Activated CD4-positive, alpha-beta T cell treated with anti-CD3 and anti-CD28 coated beads, Interleukin-2, amount 10 ng/mL, durations not matched to agents 7 days and 5 days (primary cell): Measurements from ENCODE around the gene TSPAN14. TPM values are rescaled to one million over a fixed set of nuclear protein-coding genes. Genes with fewer than 3 reads are reported as not detected.
A peak's percentile ranks its signal among the peaks of the same experiment; 100 is the strongest.
"Not testable (repeated sequence)": the region's sequence is repeated elsewhere in the genome, so short reads cannot be mapped to it uniquely, and the experiment has no call there.

Experiments used
- CTCF ChIA-PET: fragments of 350-600 bp; sonication (Branson Sonifier 250); formaldehyde crosslinking; loops from one replicate; lab custom pipeline; 2021; ENCODE audit warnings: antibody characterized with exemption; lab: Charles Lee
- POLR2A ChIA-PET: fragments of 350-600 bp; sonication (Branson Sonifier 250); formaldehyde crosslinking; loops from one replicate; lab custom pipeline; 2021; ENCODE audit warnings: antibody characterized with exemption; lab: Charles Lee
- DNase-seq: peaks from one replicate; pipeline ENCODE4 v3.0.0-alpha.2; 2020
- H3K27ac Mint-ChIP-seq: one replicate; pipeline ENCODE4 v1.8.0; 2021; ENCODE audit warnings: mild to moderate bottlenecking, moderate library complexity, mixed read lengths
- H3K27me3 Mint-ChIP-seq: one replicate; pipeline ENCODE4 v1.8.0; 2021; ENCODE audit warnings: mixed read lengths
- H3K36me3 Mint-ChIP-seq: one replicate; pipeline ENCODE4 v1.8.0; 2021; ENCODE audit warnings: low read depth, mixed read lengths
- H3K4me1 Mint-ChIP-seq: one replicate; pipeline ENCODE4 v1.8.0; 2021; ENCODE audit warnings: mixed read lengths
- H3K4me3 Mint-ChIP-seq: one replicate; pipeline ENCODE4 v1.8.0; 2021; ENCODE audit warnings: mild to moderate bottlenecking, moderate library complexity, mixed read lengths
- H3K9me3 Mint-ChIP-seq: one replicate; pipeline ENCODE4 v1.8.0; 2021; ENCODE audit warnings: mixed read lengths
- total RNA-seq, 2 experiments: library from RNA; stranded (reverse); gene quantifications; one replicate each; pipeline ENCODE4 v1.2.3, GENCODE V29; 2021

TSPAN14 gene
- total RNA-seq, 2 experiments from 2014 or later: 127 to 143 TPM

GRCh38 chr10:80480373-80480772 lies 26.3 kb downstream of the TSPAN14 start:
- CTCF ChIA-PET: interaction anchor here (1.0 kb wide), 1 partner anchor 75 kb away, joined by 3 read pairs; no protein-coding TSS in a partner anchor
- peaks cover 77% of the 10 kb centered on the region for H3K36me3 Mint-ChIP-seq
- H3K27me3 Mint-ChIP-seq, POLR2A ChIA-PET, H3K4me3 Mint-ChIP-seq, H3K27ac Mint-ChIP-seq, DNase-seq: not testable (repeated sequence)
- peaks cover 70% of the 10 kb centered on the region for H3K4me1 Mint-ChIP-seq
- H3K9me3 Mint-ChIP-seq: peaks cover 13% of the 10 kb centered on the region

- CTCF ChIA-PET: interaction anchor here (1.0 kb wide), 1 partner anchor 75 kb away, joined by 3 read pairs; no protein-coding TSS in a partner anchor
- Mint-ChIP-seq H3K27me3 (no peaks in the 10 kb centered on the region), H3K4me1 (peaks cover 72% of the 10 kb centered on the region), H3K4me3 (no peak overlapping the region), H3K27ac (no peak overlapping the region), H3K36me3 (peaks cover 79% of the 10 kb centered on the region), H3K9me3 (peaks cover 13% of the 10 kb centered on the region)
- POLR2A ChIA-PET: interaction anchor here (0.6 kb wide), 1 partner anchor 933 kb away, joined by 3 read pairs; no protein-coding TSS in a partner anchor
- no peak for DNase-seq
Measured at GRCh38 chr10:80480852-80481251, 26.7 kb downstream of the TSPAN14 start.

GRCh38 chr10:80484243-80484642 lies 30.1 kb downstream of the TSPAN14 start:
- Mint-ChIP-seq H3K36me3 (peaks cover 78% of the 10 kb centered on the region), H3K4me3 (peak overlapping the region; percentile 64), H3K4me1 (peaks cover 86% of the 10 kb centered on the region), H3K27me3 (no peaks in the 10 kb centered on the region), H3K9me3 (no peaks in the 10 kb centered on the region), H3K27ac (peak overlapping the region; percentile 89)
- DNase-seq: no peak
- ChIA-PET CTCF (interaction anchor here (0.6 to 7.9 kb wide), 7 partner anchors 8 to 1579 kb away, joined by 3 to 58 read pairs (median 4); no protein-coding TSS in a partner anchor), POLR2A (no interaction called here)

GRCh38 chr10:80484676-80485075 lies 30.6 kb downstream of the TSPAN14 start:
- no peaks in the 10 kb centered on the region for H3K27me3 Mint-ChIP-seq
- H3K4me1 Mint-ChIP-seq: peaks cover 90% of the 10 kb centered on the region
- peak overlapping the region; percentile 89 for H3K27ac Mint-ChIP-seq
- no peaks in the 10 kb centered on the region for H3K9me3 Mint-ChIP-seq
- CTCF ChIA-PET: interaction anchor here (0.6 to 7.9 kb wide), 8 partner anchors 8 to 77 kb away, joined by 3 to 58 read pairs (median 10); no protein-coding TSS in a partner anchor
- H3K4me3 Mint-ChIP-seq: peak overlapping the region; percentile 64
- no peak for DNase-seq
- peaks cover 78% of the 10 kb centered on the region for H3K36me3 Mint-ChIP-seq
- POLR2A ChIA-PET: no interaction called here

GRCh38 chr10:80485076-80485945 lies 31.2 kb downstream of the TSPAN14 start:
- Mint-ChIP-seq H3K36me3 (peaks cover 80% of the 10 kb centered on the region), H3K4me3 (peak overlapping the region; percentile 64), H3K27ac (peak overlapping the region; percentile 89), H3K9me3 (no peaks in the 10 kb centered on the region), H3K4me1 (peaks cover 93% of the 10 kb centered on the region), H3K27me3 (no peaks in the 10 kb centered on the region)
- DNase-seq: no peak
- ChIA-PET POLR2A (no interaction called here), CTCF (interaction anchor here (0.6 to 7.9 kb wide), 6 partner anchors 12 to 78 kb away, joined by 3 to 58 read pairs (median 16); no protein-coding TSS in a partner anchor)

- H3K4me1 Mint-ChIP-seq: peaks cover 94% of the 10 kb centered on the region
- H3K27me3 Mint-ChIP-seq: no peaks in the 10 kb centered on the region
- H3K27ac Mint-ChIP-seq: peak overlapping the region; percentile 89
- ChIA-PET CTCF (interaction anchor here (0.7 to 7.9 kb wide), 12 partner anchors 9 to 42 kb away, joined by 3 to 58 read pairs (median 5); no protein-coding TSS in a partner anchor), POLR2A (no interaction called here)
- H3K36me3 Mint-ChIP-seq: peaks cover 82% of the 10 kb centered on the region
- no peaks in the 10 kb centered on the region for H3K9me3 Mint-ChIP-seq
- H3K4me3 Mint-ChIP-seq: peak overlapping the region; percentile 64
- no peak for DNase-seq
Measured at GRCh38 chr10:80485946-80486764, 32.0 kb downstream of the TSPAN14 start.

GRCh38 chr10:80486785-80487420 lies 32.8 kb downstream of the TSPAN14 start:
- CTCF ChIA-PET: interaction anchor here (0.7 to 7.9 kb wide), 15 partner anchors 9 to 63 kb away, joined by 3 to 58 read pairs (median 5); no protein-coding TSS in a partner anchor
- H3K36me3 Mint-ChIP-seq: peaks cover 82% of the 10 kb centered on the region

GRCh38 chr10:80487421-80487785 lies 33.3 kb downstream of the TSPAN14 start:
- no peak for DNase-seq
- Mint-ChIP-seq H3K36me3 (peaks cover 82% of the 10 kb centered on the region), H3K4me1 (peaks cover 95% of the 10 kb centered on the region), H3K27ac (peak overlapping the region; percentile 89), H3K27me3 (no peaks in the 10 kb centered on the region), H3K9me3 (no peaks in the 10 kb centered on the region), H3K4me3 (peak overlapping the region; percentile 64)
- ChIA-PET POLR2A (no interaction called here), CTCF (interaction anchor here (0.7 to 7.9 kb wide), 11 partner anchors 10 to 63 kb away, joined by 3 to 58 read pairs (median 5); no protein-coding TSS in a partner anchor)

More at GRCh38 chr10:80486785-80487420, 32.8 kb downstream of the TSPAN14 start:
- peak overlapping the region; percentile 64 for H3K4me3 Mint-ChIP-seq
- peaks cover 94% of the 10 kb centered on the region for H3K4me1 Mint-ChIP-seq
- H3K9me3 Mint-ChIP-seq: no peaks in the 10 kb centered on the region
- POLR2A ChIA-PET: no interaction called here
- H3K27ac Mint-ChIP-seq: peak overlapping the region; percentile 89
- H3K27me3 Mint-ChIP-seq: no peaks in the 10 kb centered on the region
- DNase-seq: no peak

- CTCF ChIA-PET: interaction anchor here (0.7 to 7.9 kb wide), 14 partner anchors 10 to 80 kb away, joined by 3 to 58 read pairs (median 5); partner anchors contain the start of gene PRXL2A
- DNase-seq: peak; percentile 78
- POLR2A ChIA-PET: no interaction called here
- Mint-ChIP-seq H3K9me3 (no peaks in the 10 kb centered on the region), H3K4me3 (peak overlapping the region; percentile 64), H3K27me3 (no peaks in the 10 kb centered on the region), H3K4me1 (peaks cover 99% of the 10 kb centered on the region), H3K36me3 (peaks cover 84% of the 10 kb centered on the region), H3K27ac (peak overlapping the region; percentile 89)
Measured at GRCh38 chr10:80487791-80488538, 33.9 kb downstream of the TSPAN14 start.

GRCh38 chr10:80488539-80489066 lies 34.5 kb downstream of the TSPAN14 start:
- H3K4me3 Mint-ChIP-seq: peak overlapping the region; percentile 64
- H3K36me3 Mint-ChIP-seq: peaks cover 84% of the 10 kb centered on the region
- H3K9me3 Mint-ChIP-seq: no peaks in the 10 kb centered on the region
- H3K4me1 Mint-ChIP-seq: peaks cover 99% of the 10 kb centered on the region
- peak overlapping the region; percentile 89 for H3K27ac Mint-ChIP-seq
- CTCF ChIA-PET: interaction anchor here (1.2 to 7.9 kb wide), 6 partner anchors 10 to 81 kb away, joined by 3 to 58 read pairs (median 6); partner anchors contain the start of gene PRXL2A
- DNase-seq: no peak
- POLR2A ChIA-PET: no interaction called here
- H3K27me3 Mint-ChIP-seq: no peaks in the 10 kb centered on the region
